Coronary artery (tissue), 2 donors: ENCODE results near the gene PDSS1.
"Not testable (repeated sequence)": the region's sequence is repeated elsewhere in the genome, so short reads cannot be mapped to it uniquely, and the experiment has no call there.

Experiments
- DNase-seq: peaks from one replicate; pipeline ENCODE4 v3.0.0-alpha.2; 2017; ENCODE audit warnings: low spot score
- H3K27ac ChIP-seq, 2 donors: fragments of 200-600 bp; sonication (generic); one replicate each; pipeline ENCODE4 v1.5.1; 2016 to 2019
- H3K4me3 ChIP-seq: fragments of 200-600 bp; sonication (generic); 2 replicates; pipeline ENCODE4 v1.5.1; 2016; ENCODE audit warnings: mild to moderate bottlenecking, moderate library complexity
- TF ChIP-seq, protein P1 (sequence below): fragments of 200-600 bp; sonication (generic); IDR thresholded peaks from one replicate; pipeline ENCODE4 v1.5.1; 2019; ENCODE audit warnings: antibody characterized with exemption

PDSS1 gene, protein sequence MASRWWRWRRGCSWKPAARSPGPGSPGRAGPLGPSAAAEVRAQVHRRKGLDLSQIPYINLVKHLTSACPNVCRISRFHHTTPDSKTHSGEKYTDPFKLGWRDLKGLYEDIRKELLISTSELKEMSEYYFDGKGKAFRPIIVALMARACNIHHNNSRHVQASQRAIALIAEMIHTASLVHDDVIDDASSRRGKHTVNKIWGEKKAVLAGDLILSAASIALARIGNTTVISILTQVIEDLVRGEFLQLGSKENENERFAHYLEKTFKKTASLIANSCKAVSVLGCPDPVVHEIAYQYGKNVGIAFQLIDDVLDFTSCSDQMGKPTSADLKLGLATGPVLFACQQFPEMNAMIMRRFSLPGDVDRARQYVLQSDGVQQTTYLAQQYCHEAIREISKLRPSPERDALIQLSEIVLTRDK

DNA sequence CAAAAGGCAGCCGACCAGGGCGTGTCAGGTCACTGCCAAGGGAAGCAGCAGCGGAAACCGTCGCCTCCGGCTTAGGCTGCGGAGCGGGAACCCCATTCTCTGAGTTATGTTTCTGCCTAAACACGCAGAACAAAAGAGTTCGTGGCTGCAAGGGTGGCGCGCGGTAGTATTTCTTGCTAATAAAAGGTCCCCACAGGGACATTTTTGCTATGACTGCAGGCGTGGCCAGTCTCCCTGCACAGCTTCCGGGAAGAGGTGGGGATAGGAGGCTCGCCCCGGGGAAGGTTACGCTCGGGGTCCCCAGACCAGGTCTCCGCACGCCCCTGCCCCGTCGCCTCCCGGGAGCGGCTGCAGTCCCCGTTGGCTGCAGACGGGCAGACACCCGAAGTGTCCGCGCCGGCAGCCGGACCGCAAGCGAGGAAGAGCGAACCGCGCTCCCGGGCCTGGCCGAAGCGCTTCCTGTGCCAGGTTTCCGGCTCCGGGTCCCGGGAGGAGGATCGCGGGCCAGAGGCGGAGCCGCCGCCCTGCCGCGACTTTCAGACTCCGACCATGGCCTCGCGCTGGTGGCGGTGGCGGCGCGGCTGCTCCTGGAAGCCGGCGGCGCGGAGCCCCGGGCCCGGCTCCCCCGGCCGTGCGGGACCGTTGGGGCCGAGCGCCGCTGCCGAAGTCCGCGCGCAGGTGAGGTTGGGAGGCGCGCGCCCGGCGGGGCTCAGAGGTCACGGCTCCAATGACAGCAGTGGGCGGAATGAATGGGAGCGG is at the start of gene PDSS1:
PDSS1 (plus strand) TSS at position 539 of the 759 bp plus-strand sequence; CDS start at position 550, 11 bp downstream.
- TF ChIP-seq, protein P1, sequence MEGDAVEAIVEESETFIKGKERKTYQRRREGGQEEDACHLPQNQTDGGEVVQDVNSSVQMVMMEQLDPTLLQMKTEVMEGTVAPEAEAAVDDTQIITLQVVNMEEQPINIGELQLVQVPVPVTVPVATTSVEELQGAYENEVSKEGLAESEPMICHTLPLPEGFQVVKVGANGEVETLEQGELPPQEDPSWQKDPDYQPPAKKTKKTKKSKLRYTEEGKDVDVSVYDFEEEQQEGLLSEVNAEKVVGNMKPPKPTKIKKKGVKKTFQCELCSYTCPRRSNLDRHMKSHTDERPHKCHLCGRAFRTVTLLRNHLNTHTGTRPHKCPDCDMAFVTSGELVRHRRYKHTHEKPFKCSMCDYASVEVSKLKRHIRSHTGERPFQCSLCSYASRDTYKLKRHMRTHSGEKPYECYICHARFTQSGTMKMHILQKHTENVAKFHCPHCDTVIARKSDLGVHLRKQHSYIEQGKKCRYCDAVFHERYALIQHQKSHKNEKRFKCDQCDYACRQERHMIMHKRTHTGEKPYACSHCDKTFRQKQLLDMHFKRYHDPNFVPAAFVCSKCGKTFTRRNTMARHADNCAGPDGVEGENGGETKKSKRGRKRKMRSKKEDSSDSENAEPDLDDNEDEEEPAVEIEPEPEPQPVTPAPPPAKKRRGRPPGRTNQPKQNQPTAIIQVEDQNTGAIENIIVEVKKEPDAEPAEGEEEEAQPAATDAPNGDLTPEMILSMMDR, result no peak
- peak; percentile 86 for DNase-seq
- Histone ChIP-seq H3K4me3 (peak within 1 kb of the TSS; percentile 83), H3K27ac (peak within 1 kb of the TSS; percentile 35 to 92)

DNA sequence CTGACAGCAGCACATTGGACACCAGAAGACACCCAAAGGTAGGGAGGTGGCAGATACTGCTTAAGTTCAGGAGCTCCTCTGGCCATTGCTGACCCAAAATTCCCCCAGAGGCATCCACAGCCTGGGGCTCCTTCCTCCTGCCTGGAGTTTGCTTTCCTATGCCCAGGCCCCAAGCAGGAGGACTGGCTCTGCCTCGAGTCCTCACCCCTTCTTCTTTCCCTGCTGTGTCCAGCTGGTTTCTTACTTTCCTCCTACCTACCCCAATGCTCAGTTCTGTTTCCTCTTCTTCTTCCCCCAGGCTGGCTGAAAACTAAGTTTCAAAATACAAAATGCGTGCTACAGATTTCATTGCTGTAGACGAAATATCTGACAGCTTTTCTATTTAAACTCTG is 49.3 kb upstream of the PDSS1 start:
- not testable (repeated sequence) for DNase-seq, H3K27ac ChIP-seq, H3K4me3 ChIP-seq

DNA sequence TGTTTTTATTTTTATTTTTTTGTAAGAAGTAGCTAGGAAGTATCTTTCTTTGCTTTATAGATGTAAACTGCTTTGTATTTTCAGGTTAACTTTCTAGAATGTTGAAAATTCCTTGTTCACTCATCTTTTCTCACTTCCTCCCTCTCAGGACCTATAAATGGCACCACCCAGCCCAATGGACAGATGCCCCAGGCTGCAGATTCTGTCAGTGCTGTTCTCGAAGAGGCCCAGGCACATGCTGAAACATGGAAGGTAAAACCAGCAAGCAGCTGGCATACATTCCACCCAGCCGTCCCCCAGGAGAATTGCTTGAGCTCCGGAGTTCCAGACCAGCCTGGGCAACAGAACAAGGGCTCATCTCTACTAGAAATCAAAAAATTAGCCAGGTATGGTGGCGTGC is 47.1 kb upstream of the PDSS1 start:
- Histone ChIP-seq H3K27ac (no peak overlapping the region), H3K4me3 (no peak overlapping the region)
- TF ChIP-seq, protein P1, result no peak
- DNase-seq, result no peak

DNA sequence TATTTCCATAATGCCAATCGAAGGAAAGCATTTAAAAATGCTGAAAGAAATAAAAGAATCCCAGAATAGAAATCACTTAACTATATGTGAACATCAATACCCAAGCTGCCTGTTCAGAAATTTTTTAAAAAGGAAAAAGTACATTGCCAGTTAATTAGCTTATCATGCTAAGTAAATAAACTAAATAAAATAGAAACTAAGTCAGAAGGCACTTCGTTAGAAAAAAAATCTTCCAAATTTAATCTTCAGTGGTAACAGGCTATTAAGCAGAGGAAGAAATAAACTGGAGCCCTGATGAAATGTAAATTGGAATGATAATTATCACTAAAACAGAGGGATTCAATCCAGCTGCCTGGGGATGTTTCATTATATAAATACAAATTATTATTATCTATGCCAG is 46.0 kb upstream of the PDSS1 start:
- not testable (repeated sequence) for DNase-seq, H3K4me3 ChIP-seq, H3K27ac ChIP-seq

DNA sequence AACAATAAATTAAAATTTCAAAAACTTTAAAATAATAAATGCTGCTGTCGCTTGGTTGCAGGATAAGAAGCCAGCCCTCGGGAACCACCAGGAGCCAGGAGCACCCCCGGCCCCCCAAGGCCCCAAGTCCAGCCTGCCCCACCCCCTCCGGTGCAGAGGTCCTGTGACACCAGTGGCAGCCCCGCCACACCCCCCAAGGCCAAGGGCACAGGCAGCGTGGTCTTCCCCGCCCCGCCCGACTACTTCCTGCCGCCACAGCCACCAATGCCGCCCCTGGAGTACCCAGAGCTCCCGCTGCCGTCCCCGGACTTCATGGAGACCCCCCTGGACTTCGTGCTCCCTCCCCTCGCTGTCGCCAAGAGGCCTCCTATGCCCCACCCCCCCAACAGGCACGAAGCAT is 44.5 kb upstream of the PDSS1 start:
- TF ChIP-seq, protein P1, result no peak
- DNase-seq, result no peak
- H3K27ac ChIP-seq, result no peak overlapping the region
- H3K4me3 ChIP-seq, result no peak overlapping the region

DNA sequence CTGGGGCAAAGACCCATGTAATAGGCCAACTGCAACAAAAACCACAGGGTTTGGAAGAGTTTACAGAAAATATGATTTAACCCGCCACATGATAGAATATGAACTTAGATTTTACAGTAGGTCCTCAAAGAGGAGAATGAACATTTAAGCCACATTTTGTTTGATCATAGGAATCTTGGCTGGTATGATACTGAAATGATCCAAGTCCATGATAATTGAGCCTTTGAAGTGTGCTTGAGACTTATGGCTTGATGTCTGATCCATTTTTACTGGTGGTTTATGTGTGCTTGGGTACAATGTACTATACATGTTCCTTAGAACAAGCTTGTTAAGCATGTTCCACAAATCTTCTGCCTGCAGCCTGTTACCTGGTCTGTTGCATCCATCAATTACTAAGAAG is 41.8 kb upstream of the PDSS1 start:
- Histone ChIP-seq H3K4me3 (no peak overlapping the region), H3K27ac (no peak overlapping the region)
- DNase-seq, result no peak
- TF ChIP-seq, protein P1, result no peak

DNA sequence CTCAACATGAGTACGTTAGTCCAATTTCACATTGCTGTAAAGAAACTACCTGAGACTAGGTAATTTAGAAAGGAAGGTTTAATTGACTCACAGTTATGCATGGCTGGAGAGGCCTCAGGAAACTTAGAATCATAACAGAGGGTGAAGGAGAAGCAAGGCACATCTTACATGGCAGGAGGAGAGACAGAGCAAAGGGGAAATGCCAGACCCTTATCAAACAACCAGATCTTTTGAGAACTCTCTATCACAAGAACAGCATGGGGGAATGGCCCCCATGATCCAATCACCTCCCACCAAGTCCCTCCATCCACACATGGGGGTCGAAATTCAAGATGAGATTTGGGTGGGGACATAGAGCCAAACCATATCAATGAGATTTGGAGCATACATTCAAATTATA is 34.6 kb upstream of the PDSS1 start:
- Histone ChIP-seq H3K27ac (no peak overlapping the region), H3K4me3 (no peak overlapping the region)
- DNase-seq, result no peak
- TF ChIP-seq, protein P1, result no peak
